ENCODE measurements around the gene TTC34. TPM values are rescaled to one million over a fixed set of nuclear protein-coding genes. Genes with fewer than 3 reads are reported as not detected.

The TTC34 gene
- total and polyA plus RNA-seq, 2 donors (not counting 1 experiment from before 2014, with no cell fraction given): 0.05 to 0.17 TPM

GRCh38 chr1:2597441-2598328, 203.8 kb downstream of the TTC34 start:
- Histone ChIP-seq H3K27me3 (ENCODE audit: control insufficient read depth, insufficient read depth, low read length) (no peaks in the 10 kb centered on the region), H3K9ac (ENCODE audit: insufficient read depth, low read length) (no peak overlapping the region), H4K20me1 (ENCODE audit: control insufficient read depth, extremely low read depth, insufficient read depth, low read length) (no peaks in the 10 kb centered on the region), H3K27ac (ENCODE audit: insufficient read depth, low read length) (no peak overlapping the region), H3K4me2 (ENCODE audit: extremely low read depth, insufficient read depth, low read length) (no peak overlapping the region), H3K4me3 (replicated peaks in 1 of 4; ENCODE audit: control extremely low read depth in 1 of 4, insufficient read depth in 1 of 4, low read depth in 3 of 4, low read length in 4 of 4) (no peak overlapping the region), H3K9me3 (ENCODE audit: control insufficient read depth, insufficient read depth, low read depth, low read length) (no peaks in the 10 kb centered on the region), H3K4me1 (ENCODE audit: control insufficient read depth, extremely low read depth, insufficient read depth, low read length) (peaks cover 3% of the 10 kb centered on the region), H3K36me3 (ENCODE audit: control insufficient read depth, insufficient read depth, low read length) (no peaks in the 10 kb centered on the region), H3K79me2 (ENCODE audit: control insufficient read depth, insufficient read depth, low read length) (no peaks in the 10 kb centered on the region), H2AFZ (ENCODE audit: low read length) (no peak overlapping the region)
- TF ChIP-seq EZH2 (IDR thresholded peaks at IDR 0.05; ENCODE audit: low read length, missing control alignments) (no peak), CTCF (conservative IDR thresholded peaks at IDR 0.05 in 1 of 2, IDR thresholded peaks at IDR 0.05 in 1 of 2; ENCODE audit: low read depth in 1 of 2, low read length in 2 of 2) (no peak)
- DNase-seq (ENCODE audit: low read depth in 2 of 2): no peak

DNA sequence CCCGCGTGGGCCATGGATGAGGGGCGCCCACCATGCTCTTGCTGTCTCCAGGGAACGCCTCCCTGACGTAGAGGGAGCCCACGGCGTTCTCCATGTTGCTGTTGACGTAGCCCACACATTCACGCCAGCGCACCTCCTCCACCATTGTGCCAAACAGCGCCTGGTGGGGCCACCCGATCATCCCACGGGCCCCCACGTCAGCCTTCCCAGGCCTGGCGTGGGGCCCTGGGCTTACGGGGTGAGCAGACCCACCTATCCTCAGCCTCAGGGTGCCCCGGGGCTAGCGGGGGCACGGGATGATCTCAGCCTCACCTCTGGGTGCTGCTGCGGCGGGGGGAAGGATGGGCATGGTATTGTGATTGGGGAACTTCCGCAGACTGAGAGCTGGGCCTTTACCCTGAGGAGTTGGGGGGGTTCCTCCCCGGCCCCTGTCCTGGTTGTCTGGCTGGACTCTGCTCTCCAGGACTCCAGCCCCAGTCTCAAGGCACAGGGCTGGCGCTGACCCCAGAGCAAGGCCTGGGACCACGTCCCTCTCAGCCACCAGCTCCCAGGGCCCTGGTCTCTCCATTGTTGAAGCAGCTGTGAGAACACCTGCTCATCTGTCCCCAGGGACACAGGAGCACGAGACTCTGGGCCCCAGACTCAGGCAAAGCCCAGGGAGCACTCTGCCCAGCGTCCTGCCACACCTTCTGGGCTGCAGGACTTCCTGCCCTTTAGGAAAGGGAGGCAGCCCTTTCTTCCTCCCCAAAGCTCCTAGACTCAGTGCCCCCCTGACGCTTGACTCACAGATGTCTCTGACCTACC, 204.8 kb downstream of the TTC34 start:
- H3K36me3 ChIP-seq (ENCODE audit: control insufficient read depth, insufficient read depth, low read length): no peaks in the 10 kb centered on the region
- no peak overlapping the region for H3K4me2 ChIP-seq (ENCODE audit: extremely low read depth, insufficient read depth, low read length)
- no peak overlapping the region for H2AFZ ChIP-seq (ENCODE audit: low read length)
- no peak overlapping the region for H3K4me3 ChIP-seq (replicated peaks in 1 of 4; ENCODE audit: control extremely low read depth in 1 of 4, insufficient read depth in 1 of 4, low read depth in 3 of 4, low read length in 4 of 4)
- peaks cover 3% of the 10 kb centered on the region for H3K4me1 ChIP-seq (ENCODE audit: control insufficient read depth, extremely low read depth, insufficient read depth, low read length)
- no peaks in the 10 kb centered on the region for H4K20me1 ChIP-seq (ENCODE audit: control insufficient read depth, extremely low read depth, insufficient read depth, low read length)
- H3K9me3 ChIP-seq (ENCODE audit: control insufficient read depth, insufficient read depth, low read depth, low read length): no peaks in the 10 kb centered on the region
- no peaks in the 10 kb centered on the region for H3K27me3 ChIP-seq (ENCODE audit: control insufficient read depth, insufficient read depth, low read length)
- no peak overlapping the region for H3K27ac ChIP-seq (ENCODE audit: insufficient read depth, low read length)
- no peaks in the 10 kb centered on the region for H3K79me2 ChIP-seq (ENCODE audit: control insufficient read depth, insufficient read depth, low read length)
- TF ChIP-seq CTCF (conservative IDR thresholded peaks at IDR 0.05 in 1 of 2, IDR thresholded peaks at IDR 0.05 in 1 of 2; ENCODE audit: low read depth in 1 of 2, low read length in 2 of 2) (no peak), EZH2 (IDR thresholded peaks at IDR 0.05; ENCODE audit: low read length, missing control alignments) (no peak)
- no peak for DNase-seq (ENCODE audit: low read depth in 2 of 2)
- H3K9ac ChIP-seq (ENCODE audit: insufficient read depth, low read length): no peak overlapping the region

GRCh38 chr1:2595812-2596529, 205.5 kb downstream of the TTC34 start:
- Histone ChIP-seq H2AFZ (ENCODE audit: low read length) (no peak overlapping the region), H4K20me1 (ENCODE audit: control insufficient read depth, extremely low read depth, insufficient read depth, low read length) (no peaks in the 10 kb centered on the region), H3K27ac (ENCODE audit: insufficient read depth, low read length) (no peak overlapping the region), H3K36me3 (ENCODE audit: control insufficient read depth, insufficient read depth, low read length) (no peaks in the 10 kb centered on the region), H3K79me2 (ENCODE audit: control insufficient read depth, insufficient read depth, low read length) (no peaks in the 10 kb centered on the region), H3K27me3 (ENCODE audit: control insufficient read depth, insufficient read depth, low read length) (no peaks in the 10 kb centered on the region), H3K4me3 (replicated peaks in 1 of 4; ENCODE audit: control extremely low read depth in 1 of 4, insufficient read depth in 1 of 4, low read depth in 3 of 4, low read length in 4 of 4) (no peak overlapping the region), H3K9me3 (ENCODE audit: control insufficient read depth, insufficient read depth, low read depth, low read length) (no peaks in the 10 kb centered on the region), H3K4me2 (ENCODE audit: extremely low read depth, insufficient read depth, low read length) (no peak overlapping the region), H3K4me1 (ENCODE audit: control insufficient read depth, extremely low read depth, insufficient read depth, low read length) (peaks cover 3% of the 10 kb centered on the region), H3K9ac (ENCODE audit: insufficient read depth, low read length) (no peak overlapping the region)
- TF ChIP-seq EZH2 (IDR thresholded peaks at IDR 0.05; ENCODE audit: low read length, missing control alignments) (no peak), CTCF (conservative IDR thresholded peaks at IDR 0.05 in 1 of 2, IDR thresholded peaks at IDR 0.05 in 1 of 2; ENCODE audit: low read depth in 1 of 2, low read length in 2 of 2) (no peak)
- DNase-seq (ENCODE audit: low read depth in 2 of 2): no peak

Measured in fibroblast of lung (primary cell).